Hypothalamus (tissue), 51 donors: Measurements from ENCODE around the gene HS6ST2.

ENCODE experiments used
- DNase-seq, 51 donors: peaks; one replicate each; lab custom pipeline; 2025; lab: John Stamatoyannopoulos, UW

Gene HS6ST2

DNA sequence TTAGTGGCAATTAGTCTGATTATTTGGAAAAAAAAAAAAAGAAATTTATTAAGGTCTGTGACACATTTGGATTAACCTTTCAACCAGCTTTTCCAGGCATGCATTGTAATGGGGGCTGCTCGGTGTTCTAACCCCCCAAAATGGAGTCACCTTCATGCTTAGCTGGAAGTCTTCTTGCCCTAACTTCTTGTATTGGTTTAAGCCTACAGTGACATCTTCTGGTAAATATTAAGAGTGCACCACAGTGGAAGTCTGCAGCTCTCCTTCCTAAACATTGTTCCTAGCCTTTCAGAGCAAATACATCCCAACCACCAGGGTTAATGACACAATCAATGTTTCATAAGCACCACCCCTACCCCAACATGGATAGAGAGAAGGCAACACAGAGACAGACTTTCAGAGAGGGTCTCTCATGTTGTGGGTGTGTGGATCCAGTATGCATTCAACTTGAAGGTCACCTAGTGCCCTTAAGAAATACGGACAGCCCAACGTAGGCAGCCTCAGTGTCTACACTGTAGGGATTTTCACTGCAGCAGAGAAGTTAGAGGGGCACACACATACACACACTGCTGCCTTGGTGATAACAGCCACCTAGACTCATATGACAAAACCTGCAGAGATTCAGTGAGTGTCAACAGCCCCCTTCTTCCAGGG lies 326.7 kb downstream of the HS6ST2 start:
- DNase-seq: peak in 1 of 51 donors; percentile 3

DNA sequence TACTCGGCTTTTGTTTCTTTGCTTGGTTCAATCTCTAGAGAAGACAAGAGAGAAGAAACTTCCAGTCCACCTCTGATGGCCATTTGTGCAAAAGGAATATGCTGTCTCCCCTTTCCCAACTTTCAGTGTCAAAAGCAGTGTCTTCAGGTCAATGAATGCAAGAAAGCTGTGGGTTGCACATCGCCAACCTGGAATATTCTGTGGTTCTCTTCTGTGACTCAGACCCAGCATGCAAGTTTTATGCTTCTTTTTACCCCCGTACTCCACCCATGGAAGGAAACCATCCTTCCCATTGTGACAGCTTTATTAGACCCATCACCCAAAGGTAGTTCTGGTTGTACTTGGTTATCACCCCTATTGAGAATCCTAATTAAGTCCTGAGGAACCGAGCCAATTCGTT lies 334.0 kb downstream of the HS6ST2 start:
- DNase-seq: no peak

DNA sequence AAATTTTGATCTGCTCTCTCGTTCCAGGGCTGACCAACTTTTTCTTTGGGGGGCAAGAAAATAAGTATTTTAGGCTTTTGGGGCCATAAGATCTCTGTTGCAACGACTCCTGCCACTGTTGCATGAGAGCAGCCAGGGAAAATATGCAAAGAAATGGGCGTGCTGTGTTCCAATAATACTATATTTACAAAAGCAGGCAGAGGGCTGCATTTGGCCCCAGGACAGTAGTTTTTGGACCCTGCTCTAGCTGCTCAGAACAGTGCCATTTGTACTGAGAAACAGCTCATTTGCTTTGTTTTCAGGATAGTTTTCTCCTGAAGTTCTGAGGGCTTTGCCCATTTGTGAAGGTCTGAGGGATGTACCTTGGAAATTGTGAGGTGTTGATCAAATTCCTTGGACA lies 334.5 kb downstream of the HS6ST2 start:
- DNase-seq: no peak

DNA sequence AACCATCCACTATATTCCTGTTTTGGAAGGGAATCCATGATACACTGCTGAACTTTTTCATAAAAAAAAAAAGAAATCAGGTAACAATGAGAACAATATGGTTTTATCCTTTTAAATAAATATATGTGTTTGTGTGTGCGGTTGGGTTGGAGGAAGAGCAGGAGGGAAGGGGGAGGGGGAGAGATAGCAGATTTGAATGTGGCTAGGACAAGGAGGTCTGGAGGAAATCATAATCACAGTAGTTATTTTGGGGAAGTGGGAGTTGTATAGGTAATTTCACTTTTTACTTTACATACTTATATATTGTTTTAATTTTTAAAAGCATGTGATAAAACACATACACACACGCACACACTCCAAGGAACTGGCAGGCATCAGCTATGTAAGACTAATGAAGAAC lies 335.1 kb downstream of the HS6ST2 start:
- no peak for DNase-seq

DNA sequence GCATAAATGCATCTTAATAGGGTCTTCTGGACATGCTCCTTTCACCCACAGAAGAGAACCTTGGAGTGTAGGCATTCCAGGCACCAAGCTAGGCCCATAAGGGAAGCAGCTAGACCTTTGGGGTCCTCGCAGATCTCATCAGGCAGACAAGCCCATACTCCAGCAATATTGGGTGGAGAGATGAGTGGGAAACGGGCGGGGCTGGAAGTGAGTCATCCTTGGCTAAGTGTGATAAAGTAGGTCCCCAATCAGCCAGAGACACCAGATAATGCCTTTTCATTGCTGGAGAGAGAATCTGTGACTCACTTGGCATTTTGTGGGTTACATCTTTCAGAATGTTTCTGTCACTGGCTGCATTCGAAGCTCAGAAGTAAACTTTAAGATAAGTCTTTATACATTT lies 336.3 kb downstream of the HS6ST2 start:
- no peak for DNase-seq

DNA sequence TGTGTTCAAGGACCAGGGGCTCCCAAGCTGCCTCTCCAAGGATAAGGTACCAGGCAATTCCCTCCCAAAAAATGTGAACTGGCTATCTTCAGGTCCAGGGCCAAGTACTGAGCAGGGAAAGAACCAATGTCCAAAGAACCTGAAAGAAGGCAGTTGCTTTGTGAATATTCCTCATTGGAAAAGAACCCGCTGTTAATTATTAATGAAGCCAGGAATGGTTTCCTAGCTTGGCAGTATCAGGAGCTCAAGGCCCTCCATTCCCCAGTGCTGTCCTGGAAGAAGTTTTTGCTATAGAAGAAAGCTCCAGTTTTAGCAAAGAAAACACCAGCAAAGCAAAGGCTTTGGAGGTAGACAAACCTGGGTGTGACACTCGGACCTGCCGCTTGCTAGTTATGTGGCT lies 339.6 kb downstream of the HS6ST2 start:
- no peak for DNase-seq

DNA sequence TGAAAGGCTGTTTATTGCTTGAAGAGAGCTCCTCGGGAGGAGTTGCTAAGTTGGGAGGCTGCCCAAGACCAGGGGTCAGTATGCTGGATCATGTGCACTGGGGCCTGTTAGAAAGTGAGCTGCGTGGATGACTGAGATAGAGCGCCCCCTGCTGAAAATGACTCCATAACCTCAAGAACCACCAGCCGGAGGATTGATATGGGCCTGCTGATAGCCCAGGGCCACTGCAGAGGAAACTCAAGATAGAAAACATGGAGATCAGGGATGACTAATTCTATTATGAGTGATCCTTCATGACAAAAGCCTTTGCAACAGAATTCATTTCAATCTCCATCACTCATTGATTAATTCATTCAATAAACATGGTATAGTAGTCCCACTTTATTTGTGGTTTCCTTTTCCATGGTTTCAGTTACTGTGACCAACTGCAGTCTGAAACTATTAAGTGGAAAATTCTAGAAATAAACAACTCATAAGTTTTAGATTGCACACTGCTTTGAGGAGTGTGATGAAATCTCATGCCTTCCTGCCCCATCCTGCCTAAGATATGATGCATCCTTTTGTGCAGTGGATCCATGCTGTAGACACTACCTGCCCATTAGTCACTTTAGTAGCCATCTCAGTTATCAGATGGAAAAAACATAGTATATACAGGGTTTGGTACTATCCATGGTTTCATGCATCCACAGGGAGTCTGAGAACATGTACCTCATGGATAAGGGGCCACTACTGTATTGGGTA lies 342.9 kb downstream of the HS6ST2 start:
- DNase-seq: peak in 16 of 51 donors; percentile 0 to 27 (median 4)

DNA sequence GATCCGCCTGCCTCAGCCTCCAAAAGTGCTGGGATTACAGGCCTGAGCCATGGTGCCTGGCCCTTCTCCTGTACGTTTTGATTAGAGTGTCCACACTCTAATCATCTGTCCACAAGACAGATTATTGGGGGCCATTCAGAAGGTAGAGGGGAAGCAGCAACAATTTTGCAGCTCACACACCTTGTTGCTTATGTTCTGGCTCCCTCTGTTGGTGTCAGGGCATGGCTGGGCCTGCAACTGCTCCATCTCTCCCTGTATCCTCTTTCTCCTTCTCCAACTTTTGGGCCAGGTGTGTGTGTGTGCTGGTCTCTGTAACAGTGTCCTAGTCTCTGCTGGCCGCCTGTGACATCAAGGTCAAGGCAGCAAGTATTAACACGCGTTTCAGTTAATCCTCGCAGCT lies 344.1 kb downstream of the HS6ST2 start:
- DNase-seq: peak in 1 of 51 donors; percentile 2

DNA sequence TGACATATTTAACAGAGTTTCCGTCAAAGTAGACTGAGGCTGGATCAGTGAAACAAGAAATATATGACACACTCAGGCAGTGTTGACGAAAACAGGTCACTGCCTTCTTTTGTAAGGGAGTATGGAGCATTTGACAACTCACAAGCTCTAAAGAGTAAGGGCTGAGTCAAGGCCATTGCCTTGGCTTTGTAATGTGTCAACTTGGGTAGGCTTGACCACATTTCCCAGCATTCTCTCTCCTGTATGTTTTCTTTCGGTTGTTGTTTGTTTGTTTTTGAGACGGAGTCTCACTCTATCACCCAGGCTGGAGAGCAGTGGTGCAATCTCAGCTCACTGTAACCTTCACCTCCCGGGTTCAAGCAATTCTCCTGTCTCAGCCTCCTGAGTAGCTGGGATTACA lies 344.6 kb downstream of the HS6ST2 start:
- no peak for DNase-seq

DNA sequence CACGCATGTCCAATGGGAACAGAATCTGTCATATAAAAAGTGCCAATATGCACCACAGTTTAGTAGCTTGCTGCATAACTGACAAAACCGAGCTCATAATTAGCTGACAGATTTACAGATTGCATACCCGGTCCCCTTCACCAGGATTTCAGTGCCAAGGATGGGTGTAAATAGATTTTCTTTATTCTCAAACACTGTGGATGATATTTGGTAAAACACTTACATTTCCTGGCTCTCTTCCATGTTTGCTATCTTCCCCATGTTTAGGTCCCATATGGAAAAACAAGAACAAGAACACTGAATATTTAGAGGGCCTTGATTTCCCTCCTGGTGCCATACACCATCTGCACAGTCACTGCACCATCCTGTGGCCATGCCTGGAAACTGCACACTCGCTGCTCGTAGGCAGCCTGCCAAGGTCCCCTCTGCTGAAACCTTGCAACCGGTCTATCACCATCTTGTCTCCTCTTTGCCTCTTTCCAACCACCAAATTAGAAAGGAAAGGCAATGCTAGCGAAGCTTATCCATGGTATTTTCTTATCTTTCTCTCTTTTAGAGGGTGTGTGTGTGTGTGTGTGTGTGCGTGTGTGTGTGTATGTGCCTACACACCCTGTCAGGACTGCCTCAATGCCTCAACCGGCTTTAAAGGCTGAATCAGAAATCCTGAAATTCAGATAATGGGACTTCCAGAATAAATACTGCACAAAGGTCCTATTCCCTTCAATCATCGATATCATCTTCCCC lies 345.4 kb downstream of the HS6ST2 start:
- peak in 25 of 51 donors; percentile 0 to 44 (median 7) for DNase-seq

DNA sequence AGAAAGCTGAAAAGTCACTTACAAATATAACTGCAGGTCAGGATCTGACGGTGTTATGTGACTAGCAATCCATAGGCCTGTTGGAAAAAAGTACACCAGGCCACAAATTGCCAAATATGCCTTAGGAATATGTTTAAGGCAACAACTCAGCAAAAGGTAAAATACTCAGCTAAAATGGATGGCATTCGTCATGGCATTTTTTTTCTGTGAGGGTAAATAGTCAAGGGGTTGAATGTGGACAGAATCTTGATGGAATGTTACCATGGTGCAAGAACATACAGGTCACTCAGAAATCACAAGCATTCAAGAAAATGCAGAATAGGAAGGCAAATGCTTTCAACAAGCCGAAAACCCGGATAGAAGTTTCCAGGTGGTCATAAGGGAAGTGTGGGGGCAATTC lies 347.9 kb downstream of the HS6ST2 start:
- DNase-seq: no peak

DNA sequence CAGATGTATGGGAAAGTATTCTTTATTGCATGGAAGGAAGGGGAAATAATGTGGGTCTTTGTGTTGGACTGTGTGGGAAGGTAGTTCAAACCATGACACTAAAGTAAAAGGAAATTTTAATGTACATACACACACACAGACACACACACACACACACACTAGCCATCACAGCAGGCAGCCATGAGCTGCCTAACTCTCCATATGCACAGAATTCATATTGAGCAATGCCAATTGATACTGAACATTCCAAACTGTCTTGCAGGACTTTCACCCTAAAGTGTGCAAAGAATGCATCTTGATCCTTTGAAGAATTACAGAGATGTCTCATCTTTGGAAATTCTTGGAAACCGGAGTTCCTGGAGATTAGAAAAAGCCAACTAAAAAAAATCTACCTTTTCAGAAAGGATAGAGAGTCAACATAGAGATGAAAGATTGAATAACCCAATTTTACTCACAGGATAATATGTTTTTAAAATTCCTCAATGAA lies 349.0 kb downstream of the HS6ST2 start:
- no peak for DNase-seq

DNA sequence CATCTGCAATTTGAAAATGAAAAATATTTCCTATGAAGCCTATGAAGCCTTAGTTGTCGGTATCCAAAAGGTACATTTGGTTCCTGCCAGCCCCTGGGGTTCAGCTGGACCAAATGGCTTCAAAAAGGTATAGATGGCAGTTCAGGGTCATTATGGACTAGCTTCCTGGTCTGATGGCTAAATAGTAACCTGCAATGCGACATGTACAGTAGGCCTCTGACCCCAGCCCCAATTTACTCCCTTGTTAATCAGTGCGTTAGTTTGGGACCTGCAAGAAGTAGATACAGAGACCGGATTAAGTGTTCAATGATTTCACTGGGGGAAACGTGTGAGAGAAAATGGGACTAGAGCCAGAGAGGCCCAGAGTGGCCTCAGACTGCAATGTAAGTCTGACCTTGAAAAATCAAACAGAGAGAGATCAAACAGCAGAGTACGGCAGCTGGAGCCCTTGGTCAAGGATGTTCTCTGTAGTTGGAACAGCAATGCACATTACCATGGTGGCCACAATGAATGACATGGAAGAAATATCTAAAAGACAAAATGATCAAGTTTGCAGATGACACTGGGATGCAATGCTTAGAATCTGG lies 354.6 kb downstream of the HS6ST2 start:
- DNase-seq: no peak

DNA sequence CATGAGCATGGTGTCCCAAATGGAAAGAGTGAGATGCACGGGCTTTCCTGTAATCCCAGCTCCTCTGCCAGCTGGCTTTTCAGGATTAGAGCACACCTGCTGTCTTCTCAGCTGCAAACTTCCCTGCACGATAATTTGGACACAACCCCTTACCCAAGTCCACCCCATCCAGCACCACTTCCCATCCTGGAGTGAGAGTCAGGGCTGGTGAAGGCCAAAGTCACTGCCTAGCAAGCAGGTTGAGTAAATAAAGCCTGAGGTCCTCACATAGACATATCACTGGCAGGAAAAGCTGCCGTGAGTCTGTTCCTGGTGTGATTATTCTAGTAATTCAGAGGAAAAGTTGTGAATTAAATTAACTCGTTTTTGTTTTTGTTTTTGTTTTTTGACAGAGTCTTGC lies 355.7 kb downstream of the HS6ST2 start:
- DNase-seq: no peak

DNA sequence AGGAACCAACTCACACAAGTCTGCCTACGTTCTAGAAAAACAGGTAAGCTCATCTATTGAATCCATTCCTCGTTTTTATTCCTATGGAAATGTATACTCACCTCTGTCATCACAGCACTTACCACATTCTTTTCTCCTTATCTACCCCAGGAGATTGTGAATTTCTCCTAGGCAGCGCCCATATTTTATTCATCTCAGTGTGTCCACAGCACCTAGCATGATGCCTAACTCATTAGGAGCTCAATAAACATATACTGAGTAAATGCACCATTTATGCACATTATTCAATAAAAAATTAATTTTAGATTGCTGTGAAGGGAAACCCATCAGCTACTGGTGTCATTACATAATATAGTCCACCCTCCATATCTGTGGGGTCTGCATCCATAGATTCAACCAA lies 363.4 kb downstream of the HS6ST2 start:
- no peak for DNase-seq

DNA sequence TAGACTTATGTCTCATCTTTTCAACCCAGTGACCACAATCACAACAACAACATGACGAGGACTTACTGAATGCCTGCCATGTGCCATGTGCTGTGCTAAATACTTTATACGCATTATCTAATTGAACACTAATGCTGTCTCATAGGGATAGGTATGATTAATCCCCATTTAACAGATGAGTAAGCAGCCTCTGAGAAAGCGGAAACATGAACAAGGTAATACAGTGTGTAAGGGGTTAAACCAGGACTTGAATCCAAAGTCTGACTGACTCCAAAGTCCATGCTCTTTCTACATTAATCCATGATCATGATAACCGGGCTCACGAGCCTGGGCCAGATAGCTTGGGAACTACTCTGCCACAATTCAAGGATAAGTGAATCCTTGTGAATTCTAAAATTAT lies 364.3 kb downstream of the HS6ST2 start:
- DNase-seq: no peak

DNA sequence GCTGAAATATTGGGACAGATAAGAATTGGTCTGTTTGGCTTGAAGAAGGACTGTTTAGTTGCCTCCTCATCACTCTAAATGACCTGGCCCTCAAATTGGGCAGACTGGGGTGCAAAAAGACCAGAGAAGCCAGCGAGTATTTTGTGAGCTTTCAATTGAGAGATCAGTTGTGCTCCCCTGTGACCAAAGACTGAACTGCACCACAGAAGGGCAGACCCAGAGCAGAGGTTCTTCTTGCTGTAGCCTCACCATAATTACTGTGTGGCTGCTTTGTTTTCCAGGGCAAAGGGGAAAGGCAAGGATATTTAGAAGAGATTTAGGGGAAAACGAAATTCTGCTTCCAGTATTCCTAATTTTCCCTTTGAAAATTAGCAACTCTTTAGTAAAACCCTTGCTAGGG lies 365.5 kb downstream of the HS6ST2 start:
- peak in 7 of 51 donors; percentile 0 to 1 (median 0) for DNase-seq

DNA sequence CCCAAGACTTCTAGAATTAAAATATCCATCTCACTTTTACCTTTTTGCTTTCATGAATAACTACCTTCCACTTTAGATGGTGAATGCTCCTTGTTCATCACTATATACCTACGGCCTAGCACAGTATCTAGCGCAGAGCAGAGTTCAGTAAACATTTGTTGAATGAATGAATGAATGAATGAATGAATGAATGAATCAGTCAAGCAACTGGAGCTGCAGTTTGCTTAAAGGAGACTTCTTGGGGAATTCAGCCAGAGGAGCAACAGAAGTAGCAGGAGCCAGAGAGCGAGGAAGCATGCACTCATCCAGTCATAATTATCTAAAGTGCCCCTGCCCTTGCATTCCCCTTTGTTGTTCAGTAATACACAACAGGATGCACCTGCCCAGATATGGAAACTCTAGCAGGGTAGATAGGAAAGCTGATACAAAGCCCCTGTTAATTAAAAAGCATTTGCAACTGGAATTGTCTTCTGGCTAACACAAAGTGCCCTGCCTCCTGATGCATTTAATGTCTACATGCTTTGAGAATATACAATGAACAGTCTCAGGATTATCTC lies 366.6 kb downstream of the HS6ST2 start:
- no peak for DNase-seq

DNA sequence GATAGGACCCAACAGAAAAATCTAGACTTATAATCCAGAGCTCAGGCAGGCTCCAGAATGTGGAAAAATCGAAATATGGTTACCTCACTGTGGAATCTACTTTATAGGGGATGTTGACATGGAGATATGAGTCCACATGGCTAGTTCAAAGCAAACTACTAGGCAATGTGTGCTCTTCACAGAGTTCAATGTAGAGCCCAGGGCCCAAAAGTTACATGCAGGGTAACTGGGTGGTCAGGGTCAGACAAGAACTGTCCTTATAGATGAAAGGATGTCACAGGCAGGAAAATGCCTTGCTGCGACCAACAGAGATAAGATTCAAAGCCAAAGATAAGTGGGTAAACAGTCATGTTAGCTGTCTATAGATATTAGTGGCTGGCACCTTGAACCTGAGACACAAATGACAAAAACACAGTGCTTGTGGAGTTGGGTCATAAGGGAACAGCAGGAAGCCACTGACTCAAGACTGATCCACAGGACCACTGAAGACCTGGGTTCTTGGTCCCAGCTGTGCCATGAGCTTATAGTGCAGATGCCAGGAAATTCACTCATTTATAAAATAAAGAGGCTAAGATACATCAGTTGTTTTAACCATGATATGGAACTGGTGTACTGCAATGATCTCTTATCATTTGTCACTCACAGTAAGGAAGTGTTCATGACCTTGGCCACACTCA lies 367.9 kb downstream of the HS6ST2 start:
- DNase-seq: no peak

DNA sequence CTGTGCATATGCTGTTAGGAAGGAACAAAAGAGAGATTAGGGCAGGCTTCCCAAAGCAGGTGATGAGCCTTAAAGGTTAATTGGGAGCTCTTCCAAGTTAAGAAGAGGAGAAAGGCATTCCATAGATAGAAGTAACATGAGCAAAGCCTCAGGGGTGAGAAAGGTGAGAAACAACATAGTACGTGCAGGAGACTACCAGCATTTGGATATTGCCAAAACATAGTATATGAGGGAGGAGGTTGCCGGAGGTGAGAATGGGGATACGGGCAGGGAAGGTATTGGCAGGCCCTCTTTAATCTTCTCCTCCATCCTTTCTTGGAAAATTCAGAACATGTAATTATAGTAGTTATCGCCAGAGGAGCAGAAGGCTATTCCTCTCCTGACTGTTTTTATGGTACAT lies 373.5 kb downstream of the HS6ST2 start:
- DNase-seq: no peak
